ENCODE measurements around the gene IL7R. TPM values are rescaled to one million over a fixed set of nuclear protein-coding genes. Genes with fewer than 3 reads are reported as not detected.

The IL7R gene
- total and polyA plus RNA-seq, 7 donors: 0.21 to 1.9 (median 1.0) TPM

DNA sequence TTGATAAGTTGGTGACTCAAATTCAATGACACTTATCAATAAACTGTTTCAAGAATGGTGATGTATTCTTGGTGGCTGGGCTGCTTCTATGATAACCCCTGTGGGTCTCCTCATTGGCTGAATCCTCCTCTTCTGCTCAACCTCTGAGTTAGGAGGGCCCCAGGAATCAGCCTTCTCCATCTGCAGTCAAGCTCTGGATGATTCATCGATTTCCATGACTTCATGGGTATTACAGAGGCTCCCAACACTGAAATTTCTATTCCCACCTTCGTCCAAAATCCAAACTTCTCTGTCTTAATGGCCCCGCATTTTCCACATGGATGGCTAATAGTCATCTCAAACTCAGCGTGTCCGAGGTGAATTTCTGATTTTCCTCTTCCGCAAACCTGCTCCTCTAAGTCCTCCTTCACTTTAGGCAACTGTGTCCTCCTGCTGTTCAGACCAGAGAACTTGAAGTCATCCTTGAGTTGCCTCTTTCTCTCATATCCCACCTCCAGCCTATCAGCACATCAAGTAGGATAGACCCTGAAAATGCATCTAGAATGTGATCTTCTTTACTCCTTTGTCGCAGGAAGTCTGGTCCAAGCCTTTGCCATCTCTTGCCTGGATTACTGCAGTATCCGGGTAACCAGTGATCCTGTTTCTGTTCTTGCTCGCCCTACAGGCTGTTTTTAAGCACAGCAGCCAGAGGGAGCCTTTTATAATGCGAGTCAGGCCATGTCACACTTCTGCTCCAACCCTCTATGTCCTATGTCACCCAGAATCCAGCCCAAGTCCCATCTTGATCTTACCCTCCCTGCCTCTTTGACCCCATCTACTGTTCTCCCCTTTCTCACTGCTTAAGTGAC, 41.4 kb upstream of the IL7R start:
- no peaks in the 10 kb centered on the region for H3K27me3 ChIP-seq (ENCODE audit: insufficient read depth in 3 of 3, low read length in 2 of 3)
- DNase-seq: no peak
- peak; percentile 47 for TF ChIP-seq CTCF (IDR thresholded peaks at IDR 0.05)
- WGBS, 3 donors: 51 to 76% (median 54%) methylated on average over 10 of the region's 10 CpGs
- intact Hi-C loops (cut with DNase I): no loop called here
- no peak for ATAC-seq
- H3K4me3 ChIP-seq: no peak overlapping the region
- H3K4me1 ChIP-seq: no peaks in the 10 kb centered on the region
- H3K9me3 ChIP-seq: no peaks in the 10 kb centered on the region
- H3K27ac ChIP-seq: no peak overlapping the region
- H3K36me3 ChIP-seq (ENCODE audit: insufficient read depth in 1 of 2, low read depth in 1 of 2): no peaks in the 10 kb centered on the region

- H3K27me3 ChIP-seq (ENCODE audit: insufficient read depth in 3 of 3, low read length in 2 of 3): no peaks in the 10 kb centered on the region
- 66 to 72% (median 71%) methylated on average over 4 of the region's 4 CpGs for WGBS, 3 donors
- H3K4me3 ChIP-seq: no peak overlapping the region
- H3K27ac ChIP-seq: no peak overlapping the region
- intact Hi-C loops (cut with DNase I): no loop called here
- H3K9me3 ChIP-seq: no peaks in the 10 kb centered on the region
- ATAC-seq: no peak
- DNase-seq: no peak
- no peak for TF ChIP-seq CTCF (IDR thresholded peaks at IDR 0.05)
- H3K36me3 ChIP-seq (ENCODE audit: insufficient read depth in 1 of 2, low read depth in 1 of 2): no peaks in the 10 kb centered on the region
- no peaks in the 10 kb centered on the region for H3K4me1 ChIP-seq
Observed at GRCh38 chr5:35816881-35817521, 39.7 kb upstream of the IL7R start.

DNA sequence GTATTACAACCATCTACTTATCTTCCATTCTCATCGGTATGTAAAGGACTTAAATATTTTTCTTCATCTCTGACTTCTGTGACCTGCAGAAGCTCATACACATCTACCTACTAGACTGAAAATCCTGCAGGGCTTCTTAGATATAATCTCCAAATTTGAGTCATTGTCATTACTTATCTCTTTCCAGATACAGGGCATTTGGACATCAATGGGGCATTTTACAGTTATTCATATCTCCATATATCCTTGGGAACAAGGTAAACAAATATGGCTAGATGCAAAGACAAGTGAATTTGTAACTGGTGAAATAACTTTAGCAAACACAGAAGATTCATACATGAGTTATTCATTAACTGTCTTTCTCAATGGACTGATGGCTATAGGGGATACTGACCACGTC, 37.7 kb upstream of the IL7R start:
- DNase-seq: no peak
- no peak for TF ChIP-seq CTCF (IDR thresholded peaks at IDR 0.05)

DNA sequence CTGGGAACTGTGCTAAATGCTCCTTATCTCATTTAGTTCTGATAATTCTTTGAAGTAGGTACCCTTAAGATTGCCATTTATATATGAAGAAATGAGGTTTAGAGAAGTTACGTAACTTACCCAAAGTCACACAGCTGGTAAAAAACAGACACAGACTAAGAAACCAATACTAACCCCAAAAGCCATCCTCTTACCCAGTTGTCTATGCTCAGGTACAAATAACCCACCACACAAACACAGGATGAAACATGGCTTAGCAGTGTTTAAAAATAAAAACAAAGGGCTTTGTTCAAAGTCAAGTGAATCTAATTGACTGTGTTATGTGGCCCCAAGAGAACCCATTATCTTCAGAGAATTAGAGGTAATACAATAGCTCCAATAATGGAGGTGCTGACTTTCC, 37.0 kb upstream of the IL7R start:
- H3K27me3 ChIP-seq (ENCODE audit: insufficient read depth in 3 of 3, low read length in 2 of 3): no peaks in the 10 kb centered on the region
- no peak for DNase-seq
- intact Hi-C loops (cut with DNase I): no loop called here
- H3K36me3 ChIP-seq (ENCODE audit: insufficient read depth in 1 of 2, low read depth in 1 of 2): no peaks in the 10 kb centered on the region
- no peak for ATAC-seq
- TF ChIP-seq CTCF (IDR thresholded peaks at IDR 0.05): no peak
- no peak overlapping the region for H3K4me3 ChIP-seq
- no peak overlapping the region for H3K27ac ChIP-seq
- WGBS, 3 donors: 94 to 100% (median 97%) methylated on average over 1 of the region's 1 CpG
- H3K9me3 ChIP-seq: no peaks in the 10 kb centered on the region
- H3K4me1 ChIP-seq: no peaks in the 10 kb centered on the region

More for the DNA sequence above, 37.7 kb upstream of the IL7R start:
- Histone ChIP-seq H3K4me3 (no peak overlapping the region), H3K36me3 (ENCODE audit: insufficient read depth in 1 of 2, low read depth in 1 of 2) (no peaks in the 10 kb centered on the region), H3K4me1 (no peaks in the 10 kb centered on the region), H3K27me3 (ENCODE audit: insufficient read depth in 3 of 3, low read length in 2 of 3) (no peaks in the 10 kb centered on the region), H3K27ac (no peak overlapping the region), H3K9me3 (no peaks in the 10 kb centered on the region)
- intact Hi-C loops (cut with DNase I): no loop called here
- no peak for ATAC-seq
- WGBS, 3 donors: 90 to 96% (median 93%) methylated on average over 2 of the region's 2 CpGs
